ENCODE data around the gene PAK6.
A peak's percentile ranks its signal among the peaks of the same experiment; 100 is the strongest.

Gene PAK6

DNA sequence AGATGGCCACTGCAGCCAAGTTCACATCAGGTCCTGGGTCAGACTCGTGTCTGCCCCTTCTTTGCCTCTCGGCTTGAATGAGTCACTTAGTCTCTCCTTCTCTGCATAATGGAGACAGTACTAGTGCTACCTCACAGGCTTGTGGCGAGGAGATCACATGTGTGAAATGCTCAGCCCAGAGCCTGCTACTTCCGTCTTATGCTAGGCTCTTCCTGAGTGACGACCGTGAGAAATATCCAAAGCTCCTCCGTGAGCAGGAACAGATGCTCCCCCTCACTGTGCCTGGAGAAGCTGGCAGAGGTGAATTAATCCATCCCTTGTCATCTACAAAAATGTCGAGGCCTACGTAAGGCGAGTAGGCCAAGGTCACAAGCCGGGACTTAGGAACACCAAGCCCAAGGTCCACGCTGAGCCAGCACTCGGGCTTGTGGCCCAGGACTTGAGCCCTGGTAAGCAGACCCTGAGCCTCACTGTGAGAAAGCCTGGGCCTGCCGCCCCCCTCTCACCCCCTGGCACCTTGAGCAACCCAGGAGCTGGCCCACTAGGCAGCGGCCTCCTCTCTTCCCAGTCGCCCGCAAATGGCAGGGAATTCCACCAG is 17.9 kb downstream of the PAK6 start:
- no peak for DNase-seq (ENCODE audit: low read depth)

GRCh38 chr15:40257656-40258450 is 19.0 kb downstream of the PAK6 start:
- no peak for DNase-seq (ENCODE audit: low read depth)

GRCh38 chr15:40258544-40258943 is 19.7 kb downstream of the PAK6 start:
- no peak for DNase-seq (ENCODE audit: low read depth)

- no peak for DNase-seq (ENCODE audit: low read depth)
Measured at GRCh38 chr15:40259021-40259420, 20.2 kb downstream of the PAK6 start.

- no peak for DNase-seq (ENCODE audit: low read depth)
Measured at GRCh38 chr15:40263024-40263754, 24.3 kb downstream of the PAK6 start.

DNA sequence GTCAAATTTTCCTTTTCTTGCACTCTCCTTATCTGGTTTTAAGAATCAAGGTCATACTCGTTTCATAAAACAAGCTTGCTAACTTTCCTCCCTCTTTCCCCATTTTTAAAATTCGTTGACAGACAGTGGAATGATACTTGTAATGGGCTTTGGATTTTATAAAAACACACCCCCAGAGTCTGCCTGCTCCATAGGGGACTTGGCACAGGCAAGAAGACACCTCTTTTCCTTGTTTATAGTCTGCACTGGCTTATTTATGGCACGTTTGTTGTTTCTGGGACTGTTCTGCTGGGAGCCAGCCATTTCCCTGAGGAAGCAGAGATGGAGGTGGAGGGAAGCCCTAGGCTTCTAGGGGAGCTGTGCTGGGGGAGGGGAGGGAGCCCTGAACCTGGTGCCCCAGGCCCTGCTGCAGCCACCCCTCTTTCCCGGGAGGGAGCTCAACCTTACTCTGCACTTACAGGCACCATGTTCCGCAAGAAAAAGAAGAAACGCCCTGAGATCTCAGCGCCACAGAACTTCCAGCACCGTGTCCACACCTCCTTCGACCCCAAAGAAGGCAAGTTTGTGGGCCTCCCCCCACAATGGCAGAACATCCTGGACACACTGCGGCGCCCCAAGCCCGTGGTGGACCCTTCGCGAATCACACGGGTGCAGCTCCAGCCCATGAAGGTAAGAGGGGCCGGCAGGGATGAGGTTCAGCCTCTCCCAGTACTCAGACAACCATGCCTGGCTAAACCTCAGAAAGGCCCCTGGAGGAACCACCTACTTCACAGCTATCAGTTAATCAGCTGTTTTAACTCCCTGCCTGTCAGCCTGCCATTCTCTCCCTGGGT is 25.7 kb downstream of the PAK6 start:
- no peak for DNase-seq (ENCODE audit: low read depth)

DNA sequence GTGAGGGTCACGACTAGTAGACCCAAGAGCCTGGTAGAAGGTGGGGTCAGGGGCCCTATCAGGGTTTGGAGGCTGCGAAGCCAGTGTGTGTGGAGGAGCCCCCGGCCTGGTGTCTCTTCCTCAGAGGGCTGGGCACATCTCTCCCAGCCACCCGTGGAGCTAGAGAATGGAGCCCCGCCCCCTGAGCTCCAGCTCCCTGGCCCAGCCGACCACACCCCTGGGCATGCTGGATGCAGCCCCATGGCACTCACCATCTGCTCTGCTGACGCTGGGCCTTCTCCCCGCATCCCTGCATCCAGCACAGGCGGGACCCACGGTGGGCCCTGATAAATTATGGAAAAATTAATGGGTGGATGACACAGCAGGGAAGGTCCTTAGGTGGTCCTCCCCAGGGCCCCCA is 26.5 kb downstream of the PAK6 start:
- no peak for DNase-seq (ENCODE audit: low read depth)

DNA sequence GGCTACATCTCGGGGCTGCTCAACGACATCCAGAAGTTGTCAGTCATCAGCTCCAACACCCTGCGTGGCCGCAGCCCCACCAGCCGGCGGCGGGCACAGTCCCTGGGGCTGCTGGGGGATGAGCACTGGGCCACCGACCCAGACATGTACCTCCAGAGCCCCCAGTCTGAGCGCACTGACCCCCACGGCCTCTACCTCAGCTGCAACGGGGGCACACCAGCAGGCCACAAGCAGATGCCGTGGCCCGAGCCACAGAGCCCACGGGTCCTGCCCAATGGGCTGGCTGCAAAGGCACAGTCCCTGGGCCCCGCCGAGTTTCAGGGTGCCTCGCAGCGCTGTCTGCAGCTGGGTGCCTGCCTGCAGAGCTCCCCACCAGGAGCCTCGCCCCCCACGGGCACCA is 27.0 kb downstream of the PAK6 start:
- no peak for DNase-seq (ENCODE audit: low read depth)

DNA sequence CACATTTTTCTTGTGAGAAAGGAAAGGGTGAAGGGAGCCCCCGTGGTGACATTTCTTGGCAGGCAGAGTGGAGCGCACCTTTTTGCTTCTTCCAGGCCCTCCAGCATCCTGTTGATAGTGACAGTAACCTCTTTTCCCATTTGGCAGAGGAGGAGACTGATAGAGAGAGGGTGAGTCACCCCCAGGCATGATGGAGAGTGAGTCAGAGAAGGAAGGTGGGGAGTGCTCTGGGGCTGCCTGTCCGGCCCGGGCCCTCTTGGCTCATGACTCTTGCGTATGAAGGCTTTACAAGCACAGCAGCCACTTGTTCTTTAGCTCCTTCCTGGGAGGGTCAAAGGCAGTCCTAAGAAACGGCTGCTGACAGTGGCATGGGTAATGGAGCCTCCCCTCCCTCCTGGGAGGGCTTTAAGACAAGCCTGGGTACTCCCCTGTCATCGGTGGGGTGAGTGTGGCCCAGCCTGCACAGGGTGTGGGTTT is 28.0 kb downstream of the PAK6 start:
- no peak for DNase-seq (ENCODE audit: low read depth)

- no peak for DNase-seq (ENCODE audit: low read depth)
Measured at GRCh38 chr15:40267670-40268069, 28.8 kb downstream of the PAK6 start.

- no peak for DNase-seq (ENCODE audit: low read depth)
Measured at GRCh38 chr15:40269604-40270003, 30.7 kb downstream of the PAK6 start.

DNA sequence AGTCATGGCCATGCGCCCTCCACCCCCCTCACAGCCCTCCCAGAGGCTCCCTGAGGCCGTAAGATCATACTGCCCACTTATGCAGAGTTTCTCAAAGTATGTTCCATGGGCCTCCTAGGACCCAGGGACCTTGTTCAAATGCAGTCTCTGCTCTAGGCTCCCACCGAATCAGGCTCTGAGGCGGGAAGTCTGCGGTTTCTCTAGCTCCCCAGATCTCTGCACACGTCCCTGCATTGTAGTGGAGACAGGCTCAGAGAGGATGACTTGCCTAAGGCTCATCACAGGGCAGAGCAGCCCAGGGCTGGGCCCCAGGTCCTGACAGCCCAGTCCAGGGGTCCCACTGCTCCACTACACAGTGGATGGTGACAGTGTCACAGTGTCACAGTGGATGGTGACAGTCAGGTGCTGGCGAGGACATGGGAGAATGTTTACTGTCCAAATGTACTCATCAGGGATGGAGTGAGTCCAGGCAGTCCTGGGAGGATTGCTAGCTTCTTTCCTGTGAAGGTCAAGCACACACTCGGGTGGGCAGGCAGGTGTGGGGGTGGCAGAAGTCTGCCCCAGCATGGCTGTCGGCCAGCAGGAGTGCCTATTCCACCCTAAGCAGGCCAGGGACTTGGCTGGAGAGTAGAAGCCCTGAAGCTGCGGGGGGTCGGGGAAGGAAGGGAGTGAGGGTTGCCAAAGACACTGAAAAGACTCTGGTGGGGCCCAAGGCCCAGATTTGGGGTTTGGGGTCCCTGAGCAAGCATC is 31.6 kb downstream of the PAK6 start:
- no peak for DNase-seq (ENCODE audit: low read depth)

- no peak for DNase-seq (ENCODE audit: low read depth)
Measured at GRCh38 chr15:40271685-40272484, 33.0 kb downstream of the PAK6 start.

GRCh38 chr15:40272485-40273056 is 33.7 kb downstream of the PAK6 start:
- no peak for DNase-seq (ENCODE audit: low read depth)

- DNase-seq (ENCODE audit: low read depth), result no peak
Measured at GRCh38 chr15:40273428-40273827, 34.6 kb downstream of the PAK6 start.

DNA sequence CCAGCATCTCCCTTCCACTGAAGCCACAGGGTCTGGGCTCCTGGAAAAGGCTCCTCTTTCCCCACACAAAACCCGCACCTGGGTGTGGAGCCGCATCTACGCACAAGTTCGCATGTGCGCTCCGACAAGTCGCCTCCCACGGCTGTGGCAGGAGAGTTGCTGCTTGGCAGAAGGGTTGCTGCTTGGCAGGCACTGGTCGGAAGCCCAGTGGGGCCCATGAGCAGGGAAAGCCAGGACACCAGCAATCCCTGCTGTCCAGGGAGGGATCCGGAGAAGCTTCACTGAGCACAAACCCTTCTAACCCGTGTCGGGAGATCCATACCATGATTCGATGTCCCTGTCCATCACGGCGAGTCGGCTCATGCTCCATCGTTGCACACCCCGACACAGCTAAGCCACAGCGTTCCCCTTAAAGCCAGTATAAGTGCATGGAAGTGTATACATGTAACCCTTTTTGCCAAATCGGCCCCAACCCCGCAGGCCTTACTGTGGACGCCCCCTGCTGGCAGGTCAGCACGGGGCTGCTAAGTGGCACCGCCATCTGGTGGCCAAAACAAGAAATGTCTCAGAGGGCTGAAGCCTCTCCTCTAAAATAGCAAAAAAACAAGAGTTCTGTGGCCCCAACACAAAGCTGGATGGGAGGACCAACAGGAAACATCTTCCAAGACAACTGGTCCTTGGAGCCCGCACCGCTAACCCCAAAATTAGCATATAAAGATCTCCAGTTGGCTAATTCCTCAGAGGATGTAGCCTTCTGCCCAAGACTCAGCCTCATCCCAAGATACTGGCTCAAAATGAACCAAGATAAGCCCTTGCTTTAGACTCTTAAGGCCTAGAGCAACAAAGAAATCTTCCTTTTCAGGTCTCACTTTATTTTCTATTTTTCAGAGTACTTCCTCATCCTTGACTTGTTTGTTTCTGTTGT is 35.7 kb downstream of the PAK6 start:
- peak; percentile 81 for DNase-seq (ENCODE audit: low read depth)

- no peak for DNase-seq (ENCODE audit: low read depth)
Measured at GRCh38 chr15:40275523-40275922, 36.7 kb downstream of the PAK6 start.

GRCh38 chr15:40275954-40276353 is 37.1 kb downstream of the PAK6 start:
- DNase-seq (ENCODE audit: low read depth), result no peak

DNA sequence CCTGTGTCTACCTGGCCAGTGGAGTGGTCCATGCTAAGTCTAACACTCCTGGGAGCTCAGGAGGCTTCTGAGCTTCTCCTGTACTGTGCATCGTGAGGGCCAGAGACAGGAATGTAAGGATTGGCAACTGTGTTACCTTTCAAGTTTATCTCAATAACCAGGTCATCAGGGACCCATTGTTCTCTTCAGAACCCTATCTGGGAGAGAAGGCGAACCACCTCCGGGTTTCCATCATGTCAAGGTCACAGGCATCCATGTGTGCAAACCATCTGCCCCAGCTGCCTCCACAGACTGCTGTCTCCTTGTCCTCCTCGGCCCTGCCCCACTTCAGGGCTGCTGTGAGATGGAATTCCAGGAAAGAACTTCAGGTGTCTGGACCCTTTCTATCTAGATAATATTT is 38.1 kb downstream of the PAK6 start:
- DNase-seq (ENCODE audit: low read depth), result no peak

All from activated T-helper 1 cell treated with Interleukin-2 at 50 U/mL for 16 hours (primary cell).